Measurements from ENCODE around the gene FAM237A. TPM values are rescaled to one million over a fixed set of nuclear protein-coding genes. Genes with fewer than 3 reads are reported as not detected.

The FAM237A gene
- total and polyA plus RNA-seq, 2 experiments from 2014 or later: not detected

DNA sequence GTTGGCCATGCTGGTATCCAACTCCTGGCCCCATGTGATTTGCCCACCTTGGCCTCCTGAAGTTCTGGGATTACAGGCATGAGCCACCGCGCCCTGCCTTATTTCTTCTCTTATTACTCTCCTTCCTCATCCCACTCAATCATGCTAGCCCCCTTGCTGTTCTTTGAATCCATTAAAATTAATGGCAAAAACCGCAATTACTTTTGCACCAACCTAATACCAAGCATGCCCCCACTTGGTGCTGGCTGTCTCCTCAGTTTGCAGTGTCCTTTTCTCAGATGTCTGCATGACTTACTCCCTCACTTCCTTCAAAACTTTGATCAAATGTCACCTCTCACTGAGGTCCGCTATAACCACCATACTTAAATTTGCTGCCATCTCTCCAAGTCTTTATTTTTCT is 41.3 kb downstream of the FAM237A start:
- ATAC-seq: no peak
- Mint-ChIP-seq H3K36me3 (ENCODE audit: low read depth) (no peaks in the 10 kb centered on the region), H3K9me3 (no peaks in the 10 kb centered on the region; the same call in 2 of the 3 replicates), H3K27me3 (ENCODE audit: insufficient read depth, low read depth, poor library complexity) (peaks cover 2% of the 10 kb centered on the region), H3K27ac (no peak overlapping the region), H3K4me1 (no peaks in the 10 kb centered on the region), H3K4me3 (no peak overlapping the region)
- Histone ChIP-seq H3K27me3 (ENCODE audit: insufficient read depth) (no peaks in the 10 kb centered on the region), H3K4me1 (ENCODE audit: insufficient read depth) (no peaks in the 10 kb centered on the region), H3K9me2 (ENCODE audit: insufficient read depth) (no peaks in the 10 kb centered on the region), H3K27ac (ENCODE audit: low read depth) (no peak overlapping the region), H3K36me3 (ENCODE audit: insufficient read depth) (no peaks in the 10 kb centered on the region), H4K20me1 (replicated peaks; ENCODE audit: insufficient read depth) (no peaks in the 10 kb centered on the region), H3F3A (replicated peaks; ENCODE audit: low read depth) (no peaks in the 10 kb centered on the region), H3K79me2 (replicated peaks; ENCODE audit: insufficient read depth) (no peaks in the 10 kb centered on the region), H3K4me2 (no peak overlapping the region), H3K4me3 (no peak overlapping the region), H2AFZ (no peak overlapping the region)
- no peak for DNase-seq (ENCODE audit: low spot score)
- no peak for TF ChIP-seq NANOG (IDR thresholded peaks at IDR 0.05; ENCODE audit: borderline replicate concordance)
- TF ChIP-seq, protein P1, sequence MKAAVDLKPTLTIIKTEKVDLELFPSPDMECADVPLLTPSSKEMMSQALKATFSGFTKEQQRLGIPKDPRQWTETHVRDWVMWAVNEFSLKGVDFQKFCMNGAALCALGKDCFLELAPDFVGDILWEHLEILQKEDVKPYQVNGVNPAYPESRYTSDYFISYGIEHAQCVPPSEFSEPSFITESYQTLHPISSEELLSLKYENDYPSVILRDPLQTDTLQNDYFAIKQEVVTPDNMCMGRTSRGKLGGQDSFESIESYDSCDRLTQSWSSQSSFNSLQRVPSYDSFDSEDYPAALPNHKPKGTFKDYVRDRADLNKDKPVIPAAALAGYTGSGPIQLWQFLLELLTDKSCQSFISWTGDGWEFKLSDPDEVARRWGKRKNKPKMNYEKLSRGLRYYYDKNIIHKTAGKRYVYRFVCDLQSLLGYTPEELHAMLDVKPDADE (IDR thresholded peaks at IDR 0.05): no peak
- TF ChIP-seq JUNB (IDR thresholded peaks at IDR 0.05; ENCODE audit: unreplicated experiment): no peak
- no peak for TF ChIP-seq EZH2 (IDR thresholded peaks at IDR 0.05; ENCODE audit: low read depth, unreplicated experiment)
- TF ChIP-seq EZH2phosphoT487 (IDR thresholded peaks at IDR 0.05; ENCODE audit: unreplicated experiment): no peak
- TF ChIP-seq CTCF (conservative IDR thresholded peaks at IDR 0.05; ENCODE audit: low read depth in 2 of 2): no peak
- no peak for TF ChIP-seq ZNF331 (CRISPR knock-in tag; IDR thresholded peaks at IDR 0.05; ENCODE audit: low read depth)
- TF ChIP-seq ZNF114 (CRISPR knock-in tag; IDR thresholded peaks at IDR 0.05): no peak
- TF ChIP-seq, protein P2, sequence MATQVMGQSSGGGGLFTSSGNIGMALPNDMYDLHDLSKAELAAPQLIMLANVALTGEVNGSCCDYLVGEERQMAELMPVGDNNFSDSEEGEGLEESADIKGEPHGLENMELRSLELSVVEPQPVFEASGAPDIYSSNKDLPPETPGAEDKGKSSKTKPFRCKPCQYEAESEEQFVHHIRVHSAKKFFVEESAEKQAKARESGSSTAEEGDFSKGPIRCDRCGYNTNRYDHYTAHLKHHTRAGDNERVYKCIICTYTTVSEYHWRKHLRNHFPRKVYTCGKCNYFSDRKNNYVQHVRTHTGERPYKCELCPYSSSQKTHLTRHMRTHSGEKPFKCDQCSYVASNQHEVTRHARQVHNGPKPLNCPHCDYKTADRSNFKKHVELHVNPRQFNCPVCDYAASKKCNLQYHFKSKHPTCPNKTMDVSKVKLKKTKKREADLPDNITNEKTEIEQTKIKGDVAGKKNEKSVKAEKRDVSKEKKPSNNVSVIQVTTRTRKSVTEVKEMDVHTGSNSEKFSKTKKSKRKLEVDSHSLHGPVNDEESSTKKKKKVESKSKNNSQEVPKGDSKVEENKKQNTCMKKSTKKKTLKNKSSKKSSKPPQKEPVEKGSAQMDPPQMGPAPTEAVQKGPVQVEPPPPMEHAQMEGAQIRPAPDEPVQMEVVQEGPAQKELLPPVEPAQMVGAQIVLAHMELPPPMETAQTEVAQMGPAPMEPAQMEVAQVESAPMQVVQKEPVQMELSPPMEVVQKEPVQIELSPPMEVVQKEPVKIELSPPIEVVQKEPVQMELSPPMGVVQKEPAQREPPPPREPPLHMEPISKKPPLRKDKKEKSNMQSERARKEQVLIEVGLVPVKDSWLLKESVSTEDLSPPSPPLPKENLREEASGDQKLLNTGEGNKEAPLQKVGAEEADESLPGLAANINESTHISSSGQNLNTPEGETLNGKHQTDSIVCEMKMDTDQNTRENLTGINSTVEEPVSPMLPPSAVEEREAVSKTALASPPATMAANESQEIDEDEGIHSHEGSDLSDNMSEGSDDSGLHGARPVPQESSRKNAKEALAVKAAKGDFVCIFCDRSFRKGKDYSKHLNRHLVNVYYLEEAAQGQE (IDR thresholded peaks at IDR 0.05; ENCODE audit: unreplicated experiment): no peak
- TF ChIP-seq STAT1 (IDR thresholded peaks at IDR 0.05; ENCODE audit: unreplicated experiment): no peak

- Histone ChIP-seq H3K27me3 (ENCODE audit: insufficient read depth) (no peaks in the 10 kb centered on the region), H4K20me1 (replicated peaks; ENCODE audit: insufficient read depth) (no peaks in the 10 kb centered on the region), H3K9me2 (ENCODE audit: insufficient read depth) (no peaks in the 10 kb centered on the region), H3K4me2 (no peak overlapping the region), H3K4me3 (no peak overlapping the region), H3K36me3 (ENCODE audit: insufficient read depth) (no peaks in the 10 kb centered on the region), H3K79me2 (replicated peaks; ENCODE audit: insufficient read depth) (no peaks in the 10 kb centered on the region), H3K4me1 (ENCODE audit: insufficient read depth) (no peaks in the 10 kb centered on the region), H3F3A (replicated peaks; ENCODE audit: low read depth) (no peaks in the 10 kb centered on the region), H3K27ac (ENCODE audit: low read depth) (no peak overlapping the region), H2AFZ (no peak overlapping the region)
- H3K36me3 Mint-ChIP-seq (ENCODE audit: low read depth): no peaks in the 10 kb centered on the region
- ATAC-seq: no peak
- TF ChIP-seq CTCF (conservative IDR thresholded peaks at IDR 0.05; ENCODE audit: low read depth in 2 of 2) (no peak), JUNB (IDR thresholded peaks at IDR 0.05; ENCODE audit: unreplicated experiment) (no peak), NANOG (IDR thresholded peaks at IDR 0.05; ENCODE audit: borderline replicate concordance) (no peak), EZH2 (IDR thresholded peaks at IDR 0.05; ENCODE audit: low read depth, unreplicated experiment) (no peak)
- no peaks in the 10 kb centered on the region for H3K4me1 Mint-ChIP-seq
- no peak overlapping the region for H3K4me3 Mint-ChIP-seq
- H3K9me3 Mint-ChIP-seq: no peaks in the 10 kb centered on the region; the same call in 2 of the 3 replicates
- DNase-seq (ENCODE audit: low spot score): no peak
- no peak overlapping the region for H3K27ac Mint-ChIP-seq
- no peaks in the 10 kb centered on the region for H3K27me3 Mint-ChIP-seq (ENCODE audit: insufficient read depth, low read depth, poor library complexity)
These were observed 46.2 kb downstream of the FAM237A start for GRCh38 chr2:206688453-206688852.

Measured in GM23338 (cell line).